GM23338 (cell line): Measurements from ENCODE around the gene ELOVL2. TPM values are rescaled to one million over a fixed set of nuclear protein-coding genes. Genes with fewer than 3 reads are reported as not detected.

Experiments
- ATAC-seq: fragments of 200-7000 bp; cut with Tn5 transposase; 3 replicates; pipeline ENCODE4 v1.9.1; 2020
- DNase-seq: peaks from one replicate; pipeline ENCODE4 v3.0.0-alpha.2; 2015; ENCODE audit warnings: low spot score
- H2AFZ ChIP-seq: fragments of 200-600 bp; sonication (generic); 2 replicates; pipeline ENCODE4 v1.8.0; 2016; ENCODE audit warnings: antibody characterized with exemption, mild to moderate bottlenecking, moderate library complexity
- H3F3A ChIP-seq: fragments of 200-600 bp; sonication (generic); replicated peaks from 2 replicates; pipeline ENCODE4 v1.8.0; 2017; ENCODE audit warnings: antibody characterized with exemption, mixed run types, low read depth
- H3K27ac ChIP-seq: fragments of 200-600 bp; sonication (generic); 2 replicates; pipeline ENCODE4 v1.6.1; 2016; ENCODE audit warnings: low read depth
- H3K27me3 ChIP-seq: fragments of 200-600 bp; sonication (generic); 2 replicates; pipeline ENCODE4 v1.8.0; 2016; ENCODE audit warnings: mild to moderate bottlenecking, mixed run types, moderate library complexity; ENCODE audit not compliant: insufficient read depth
- H3K36me3 ChIP-seq: fragments of 200-600 bp; sonication (generic); 2 replicates; pipeline ENCODE4 v1.8.0; 2016; ENCODE audit warnings: mild to moderate bottlenecking; ENCODE audit not compliant: insufficient read depth
- H3K4me1 ChIP-seq: fragments of 200-600 bp; sonication (generic); 2 replicates; pipeline ENCODE4 v1.8.0; 2016; ENCODE audit warnings: mild to moderate bottlenecking, moderate library complexity; ENCODE audit not compliant: insufficient read depth
- H3K4me2 ChIP-seq: fragments of 200-600 bp; sonication (generic); 2 replicates; pipeline ENCODE4 v1.7.1; 2017; ENCODE audit warnings: mixed run types
- H3K4me3 ChIP-seq: fragments of 200-600 bp; sonication (generic); 2 replicates; pipeline ENCODE4 v1.6.1; 2016; ENCODE audit warnings: mixed run types
- H3K79me2 ChIP-seq: fragments of 200-600 bp; sonication (generic); replicated peaks from 2 replicates; pipeline ENCODE4 v1.8.0; 2017; ENCODE audit warnings: mild to moderate bottlenecking; ENCODE audit not compliant: insufficient read depth
- H3K9me2 ChIP-seq: fragments of 200-600 bp; sonication (generic); 2 replicates; pipeline ENCODE4 v1.8.0; 2017; ENCODE audit not compliant: insufficient read depth
- H4K20me1 ChIP-seq: fragments of 200-600 bp; sonication (generic); replicated peaks from 2 replicates; pipeline ENCODE4 v1.8.0; 2017; ENCODE audit warnings: mild to moderate bottlenecking; ENCODE audit not compliant: insufficient read depth
- H3K27ac Mint-ChIP-seq: 2 replicates; pipeline ENCODE4 v1.8.0; 2020; ENCODE audit warnings: inconsistent platforms, mild to moderate bottlenecking, moderate library complexity, mixed read lengths
- H3K27me3 Mint-ChIP-seq: 3 replicates; pipeline ENCODE4 v1.8.0; 2022; ENCODE audit warnings: low read depth, mild to moderate bottlenecking, moderate library complexity, mixed read lengths, inconsistent platforms; ENCODE audit not compliant: insufficient read depth, poor library complexity
- H3K36me3 Mint-ChIP-seq: 3 replicates; pipeline ENCODE4 v1.8.0; 2021; ENCODE audit warnings: low read depth, mild to moderate bottlenecking, inconsistent platforms, moderate library complexity, mixed read lengths
- H3K4me1 Mint-ChIP-seq: 3 replicates; pipeline ENCODE4 v1.8.0; 2020; ENCODE audit warnings: mild to moderate bottlenecking, inconsistent platforms, mixed read lengths
- H3K4me3 Mint-ChIP-seq: 3 replicates; pipeline ENCODE4 v1.8.0; 2021; ENCODE audit warnings: moderate library complexity, mild to moderate bottlenecking, inconsistent platforms, mixed read lengths
- H3K9me3 Mint-ChIP-seq: 3 replicates; pipeline ENCODE4 v1.8.0; 2020; ENCODE audit warnings: moderate library complexity, mild to moderate bottlenecking, inconsistent platforms, mixed read lengths
- CREB1 ChIP-seq: fragments of 250-450 bp; sonication (Bioruptor Pico); IDR thresholded peaks from 2 replicates; pipeline ENCODE4 v1.5.0; 2020; ENCODE audit warnings: low read depth, mild to moderate bottlenecking, moderate library complexity
- CTCF ChIP-seq, 2 experiments: fragments of 200-600 bp in 1 of 2; sonication (generic) in 1 of 2; conservative IDR thresholded peaks; 2 replicates each; pipeline versions ENCODE4 v1.5.1 to v1.6.1; 2016 to 2017; ENCODE audit warnings: antibody characterized with exemption in 2 of 2, low read depth in 2 of 2, mild to moderate bottlenecking in 2 of 2, moderate library complexity in 1 of 2
- ETS1 ChIP-seq: IDR thresholded peaks from 2 replicates; pipeline ENCODE4 v1.6.1; 2016; ENCODE audit warnings: antibody characterized with exemption
- EZH2 ChIP-seq: fragments of 200-600 bp; sonication (generic); IDR thresholded peaks from one replicate; pipeline ENCODE4 v1.8.0; 2017; ENCODE audit warnings: antibody characterized with exemption, mild to moderate bottlenecking, low read depth; ENCODE audit not compliant: unreplicated experiment
- EZH2phosphoT487 ChIP-seq: fragments of 200-600 bp; sonication (generic); IDR thresholded peaks from one replicate; pipeline ENCODE4 v1.8.1; 2018; ENCODE audit warnings: antibody characterized with exemption; ENCODE audit not compliant: unreplicated experiment
- JUNB ChIP-seq: IDR thresholded peaks from one replicate; pipeline ENCODE4 v1.6.1; 2016; ENCODE audit warnings: antibody characterized with exemption; ENCODE audit not compliant: unreplicated experiment
- NANOG ChIP-seq: IDR thresholded peaks from 2 replicates; pipeline ENCODE4 v1.6.1; 2016; ENCODE audit warnings: antibody characterized with exemption, borderline replicate concordance
- POLR2AphosphoS5 ChIP-seq: IDR thresholded peaks from 2 replicates; pipeline ENCODE4 v1.6.1; 2016; ENCODE audit warnings: antibody characterized with exemption, low read depth
- REST ChIP-seq: IDR thresholded peaks from one replicate; pipeline ENCODE4 v1.6.1; 2018; ENCODE audit warnings: antibody characterized with exemption; ENCODE audit not compliant: unreplicated experiment
- STAT1 ChIP-seq: IDR thresholded peaks from one replicate; pipeline ENCODE4 v1.6.1; 2016; ENCODE audit warnings: antibody characterized with exemption; ENCODE audit not compliant: unreplicated experiment
- ZNF462 ChIP-seq: fragments of 250-450 bp; sonication (Bioruptor Pico); IDR thresholded peaks from 2 replicates; pipeline ENCODE4 v1.5.0; 2020; ENCODE audit warnings: mild to moderate bottlenecking, moderate library complexity
- polyA plus RNA-seq: library from polyadenylated mRNA; unstranded; fragments of >200 nt; fragmentation: Nextera tagmentation; extraction: Ambion mirVana; gene quantifications from 2 replicates; pipeline ENCODE4 v1.2.1, GENCODE V29; 2016
- total RNA-seq: library from RNA; depleted of rRNA; stranded (reverse); fragments of >200 nt; shearing (Covaris generic); gene quantifications from 2 replicates; pipeline ENCODE4 v1.2.3, GENCODE V29; 2014

The ELOVL2 gene
- total and polyA plus RNA-seq, 2 experiments from 2014 or later: 1.2 to 1.6 TPM

- H3K36me3 Mint-ChIP-seq: peaks cover 3% of the 10 kb centered on the region; the same call in 2 of the 3 replicates
- TF ChIP-seq POLR2AphosphoS5: no peak
- TF ChIP-seq CTCF (conservative IDR thresholded peaks at IDR 0.05; ENCODE audit: low read depth in 2 of 2): no peak
- TF ChIP-seq EZH2phosphoT487: no peak
- no peak for TF ChIP-seq NANOG
- no peak for TF ChIP-seq STAT1
- no peak for TF ChIP-seq EZH2
- no peak for TF ChIP-seq ZNF462
- no peak for TF ChIP-seq JUNB
- TF ChIP-seq CREB1 (CRISPR knock-in tag): no peak
- TF ChIP-seq ETS1: no peak
- no peak for TF ChIP-seq REST
- Histone ChIP-seq H3K4me3 (peak overlapping the region; percentile 83), H3K36me3 (no peaks in the 10 kb centered on the region), H4K20me1 (0 out of 2 replicates have a peak, but pooled peaks cover 12% of the 10 kb centered on the region), H3K4me2 (peak overlapping the region; percentile 86), H3K27ac (peak overlapping the region; percentile 86), H3K27me3 (no peaks in the 10 kb centered on the region), H3F3A (no peaks in the 10 kb centered on the region; the same call in 1 of the 2 replicates), H3K9me2 (peaks cover 6% of the 10 kb centered on the region), H3K4me1 (peaks cover 17% of the 10 kb centered on the region), H2AFZ (peak overlapping the region; percentile 84; the same call in 1 of the 2 replicates), H3K79me2 (peaks cover 37% of the 10 kb centered on the region)
- H3K27ac Mint-ChIP-seq: peak overlapping the region; percentile 94
- no peak for DNase-seq
- peaks cover 19% of the 10 kb centered on the region for H3K4me1 Mint-ChIP-seq
- peaks cover 3% of the 10 kb centered on the region for H3K27me3 Mint-ChIP-seq
- peak; percentile 19 for ATAC-seq
- H3K4me3 Mint-ChIP-seq: peak overlapping the region; percentile 81
- no peaks in the 10 kb centered on the region for H3K9me3 Mint-ChIP-seq
Observed at GRCh38 chr6:11092668-11093375, 48.7 kb upstream of the ELOVL2 start.
